Bronchial epithelial cell (primary cell): ENCODE data around the gene RADIL. TPM values are rescaled to one million over a fixed set of nuclear protein-coding genes. Genes with fewer than 3 reads are reported as not detected.

Experiments used
- DNase-seq: peaks from one replicate; pipeline ENCODE4 v3.0.0-alpha.2; 2010; ENCODE audit warnings: low read depth
- FAIRE-seq: peaks from 2 replicates; lab custom pipeline; 2011; peaks lifted over from hg19 to GRCh38; lab: Jason Lieb, UNC
- H3K27me3 ChIP-seq: 2 replicates; pipeline ENCODE4 v1.5.1; 2011; ENCODE audit warnings: low read length; ENCODE audit not compliant: control insufficient read depth, insufficient read depth
- H3K36me3 ChIP-seq: 2 replicates; pipeline ENCODE4 v1.5.1; 2011; ENCODE audit warnings: low read length; ENCODE audit not compliant: control insufficient read depth, insufficient read depth
- H3K4me3 ChIP-seq: 2 replicates; pipeline ENCODE4 v1.5.1; 2011; ENCODE audit warnings: mild to moderate bottlenecking, low read depth, low read length, control low read depth
- total RNA-seq: library from RNA; depleted of rRNA; stranded (reverse); fragments of >200 nt; gene quantifications from 2 replicates; pipeline ENCODE4 v1.2.1, GENCODE V29; 2014
- TF ChIP-seq, protein P1 (sequence below): IDR thresholded peaks from 2 replicates; pipeline ENCODE4 v1.5.1; 2011; ENCODE audit warnings: mild to moderate bottlenecking, moderate library complexity, low read length, control low read depth, inconsistent platforms; ENCODE audit not compliant: insufficient read depth, severe bottlenecking

Gene RADIL
- total RNA-seq, 1 donor from 2014 or later = under 0.01 TPM

DNA sequence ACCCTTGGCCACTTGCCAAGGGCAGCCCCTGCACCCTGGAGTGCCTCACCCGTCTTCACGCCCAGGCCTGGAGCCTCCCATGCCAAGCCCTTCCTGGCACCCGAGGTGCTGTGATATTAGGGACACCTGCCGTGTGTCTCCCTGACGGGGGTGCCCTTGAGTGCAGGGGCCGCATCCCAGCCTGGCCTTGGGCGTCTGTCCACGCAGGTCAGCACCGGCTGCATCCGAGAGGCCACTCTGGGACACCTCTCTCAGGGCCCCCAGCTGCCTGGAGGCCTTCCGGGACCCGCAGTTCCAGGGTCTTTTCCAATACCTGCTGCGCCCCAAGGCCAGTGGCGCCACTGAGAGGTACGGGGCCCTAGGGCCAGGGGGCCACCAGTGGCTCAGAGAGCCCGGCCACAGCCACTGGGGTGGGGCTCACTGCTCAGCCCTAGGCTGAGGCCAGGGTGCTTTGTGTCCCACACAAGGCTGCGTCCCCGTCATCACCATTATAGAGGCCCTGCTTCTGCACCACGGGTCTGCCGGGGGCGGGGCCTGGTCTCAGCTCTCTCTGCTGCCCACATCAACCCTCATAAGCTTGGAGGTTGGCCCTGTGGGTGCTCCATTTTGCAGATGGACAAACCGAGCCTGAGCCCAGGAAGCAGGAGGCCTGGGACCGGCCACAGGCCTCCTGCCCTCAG, 95.4 kb downstream of the RADIL start:
- FAIRE-seq (no peak), DNase-seq (no peak)
- no peak overlapping the region for H3K4me3 ChIP-seq
- TF ChIP-seq, protein P1, sequence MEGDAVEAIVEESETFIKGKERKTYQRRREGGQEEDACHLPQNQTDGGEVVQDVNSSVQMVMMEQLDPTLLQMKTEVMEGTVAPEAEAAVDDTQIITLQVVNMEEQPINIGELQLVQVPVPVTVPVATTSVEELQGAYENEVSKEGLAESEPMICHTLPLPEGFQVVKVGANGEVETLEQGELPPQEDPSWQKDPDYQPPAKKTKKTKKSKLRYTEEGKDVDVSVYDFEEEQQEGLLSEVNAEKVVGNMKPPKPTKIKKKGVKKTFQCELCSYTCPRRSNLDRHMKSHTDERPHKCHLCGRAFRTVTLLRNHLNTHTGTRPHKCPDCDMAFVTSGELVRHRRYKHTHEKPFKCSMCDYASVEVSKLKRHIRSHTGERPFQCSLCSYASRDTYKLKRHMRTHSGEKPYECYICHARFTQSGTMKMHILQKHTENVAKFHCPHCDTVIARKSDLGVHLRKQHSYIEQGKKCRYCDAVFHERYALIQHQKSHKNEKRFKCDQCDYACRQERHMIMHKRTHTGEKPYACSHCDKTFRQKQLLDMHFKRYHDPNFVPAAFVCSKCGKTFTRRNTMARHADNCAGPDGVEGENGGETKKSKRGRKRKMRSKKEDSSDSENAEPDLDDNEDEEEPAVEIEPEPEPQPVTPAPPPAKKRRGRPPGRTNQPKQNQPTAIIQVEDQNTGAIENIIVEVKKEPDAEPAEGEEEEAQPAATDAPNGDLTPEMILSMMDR = no peak
- H3K27me3 ChIP-seq = no peaks in the 10 kb centered on the region
- H3K36me3 ChIP-seq = peaks cover 31% of the 10 kb centered on the region

DNA sequence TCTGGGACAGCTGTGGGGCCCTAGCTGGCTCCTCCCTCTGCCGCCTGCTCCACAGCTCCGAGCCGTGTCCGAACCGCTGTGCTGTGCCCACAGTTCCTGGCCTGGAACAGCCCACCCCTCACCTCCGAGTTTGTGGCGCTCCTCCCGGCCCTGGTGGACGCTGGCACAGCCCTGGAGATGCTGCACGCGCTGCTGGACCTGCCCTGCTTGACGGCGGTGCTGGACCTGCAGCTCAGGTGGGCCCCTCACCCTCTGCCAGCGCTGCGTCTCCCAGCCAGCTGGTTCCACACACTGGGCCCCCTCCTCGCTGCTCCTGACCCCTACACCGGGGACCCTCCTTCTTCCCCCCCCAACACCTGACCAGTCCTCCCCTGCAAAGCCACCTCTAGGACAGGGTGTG, 96.0 kb downstream of the RADIL start:
- FAIRE-seq = no peak
- no peak for DNase-seq
- Histone ChIP-seq H3K4me3 (no peak overlapping the region), H3K27me3 (no peaks in the 10 kb centered on the region), H3K36me3 (peaks cover 33% of the 10 kb centered on the region)
- TF ChIP-seq, protein P1 = no peak

DNA sequence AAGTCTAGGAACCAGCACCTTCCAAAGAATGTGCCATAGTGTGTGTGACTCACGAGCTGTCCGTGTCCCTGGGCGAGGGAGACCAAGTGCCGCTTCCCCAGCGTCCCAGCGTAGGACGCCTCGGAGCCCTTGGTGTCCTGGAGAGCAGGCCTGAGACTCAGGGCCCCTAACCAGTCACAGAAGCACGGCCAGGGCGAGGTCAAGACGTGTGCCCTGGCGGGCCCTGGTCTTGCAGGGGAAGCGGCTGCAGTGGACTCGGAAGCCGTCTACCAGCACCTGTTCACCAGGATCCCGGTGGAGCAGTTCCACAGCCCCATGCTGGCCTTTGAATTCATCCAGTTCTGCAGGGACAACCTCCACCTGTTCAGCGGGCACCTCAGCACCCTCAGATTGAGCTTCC, 97.5 kb downstream of the RADIL start:
- DNase-seq (no peak), FAIRE-seq (no peak)
- Histone ChIP-seq H3K27me3 (no peaks in the 10 kb centered on the region), H3K36me3 (peaks cover 38% of the 10 kb centered on the region), H3K4me3 (no peak overlapping the region)
- TF ChIP-seq, protein P1 = no peak

DNA sequence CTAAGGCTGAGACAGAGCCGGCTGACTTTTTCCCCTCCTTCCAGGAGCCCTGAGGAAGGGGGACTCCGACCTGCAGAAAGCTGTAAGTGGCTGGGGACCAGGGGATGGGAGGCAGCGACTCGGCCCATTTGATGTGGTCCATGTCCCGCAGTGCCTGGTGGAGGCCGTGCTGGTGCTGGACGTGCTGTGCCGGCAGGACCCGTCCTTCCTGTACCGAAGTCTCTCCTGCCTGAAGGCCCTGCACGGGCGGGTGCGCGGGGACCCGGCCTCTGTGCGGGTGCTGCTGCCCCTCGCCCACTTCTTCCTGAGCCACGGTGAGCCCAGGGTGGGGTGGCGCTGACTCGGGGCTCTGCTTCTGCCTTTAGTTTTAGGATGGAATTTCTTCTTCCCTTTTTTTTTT, 98.1 kb downstream of the RADIL start:
- FAIRE-seq (no peak), DNase-seq (no peak)
- H3K36me3 ChIP-seq = peaks cover 40% of the 10 kb centered on the region
- H3K27me3 ChIP-seq = no peaks in the 10 kb centered on the region
- H3K4me3 ChIP-seq = no peak overlapping the region
- TF ChIP-seq, protein P1 = no peak

DNA sequence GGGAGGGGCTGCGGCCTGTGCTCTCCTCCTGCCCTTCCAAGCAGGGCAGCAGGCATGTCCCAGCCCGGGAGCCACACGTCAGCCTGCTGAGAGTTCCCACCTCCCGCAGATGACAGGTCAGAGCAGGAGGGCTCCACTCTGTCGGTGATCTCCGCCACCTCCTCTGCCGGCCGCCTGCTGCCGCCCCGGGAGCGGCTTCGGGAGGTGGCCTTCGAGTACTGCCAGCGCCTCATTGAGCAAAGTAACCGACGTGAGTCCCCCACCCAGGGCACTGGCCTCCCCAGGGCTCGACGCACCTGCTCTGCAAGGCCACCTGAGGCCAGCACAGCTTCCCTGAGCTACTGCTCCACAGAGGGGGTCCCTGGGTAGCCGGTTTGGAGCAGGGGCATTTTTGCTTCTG, 98.7 kb downstream of the RADIL start:
- no peaks in the 10 kb centered on the region for H3K27me3 ChIP-seq
- FAIRE-seq (no peak), DNase-seq (no peak)
- TF ChIP-seq, protein P1 = no peak
- H3K36me3 ChIP-seq = peaks cover 40% of the 10 kb centered on the region
- H3K4me3 ChIP-seq = no peak overlapping the region

DNA sequence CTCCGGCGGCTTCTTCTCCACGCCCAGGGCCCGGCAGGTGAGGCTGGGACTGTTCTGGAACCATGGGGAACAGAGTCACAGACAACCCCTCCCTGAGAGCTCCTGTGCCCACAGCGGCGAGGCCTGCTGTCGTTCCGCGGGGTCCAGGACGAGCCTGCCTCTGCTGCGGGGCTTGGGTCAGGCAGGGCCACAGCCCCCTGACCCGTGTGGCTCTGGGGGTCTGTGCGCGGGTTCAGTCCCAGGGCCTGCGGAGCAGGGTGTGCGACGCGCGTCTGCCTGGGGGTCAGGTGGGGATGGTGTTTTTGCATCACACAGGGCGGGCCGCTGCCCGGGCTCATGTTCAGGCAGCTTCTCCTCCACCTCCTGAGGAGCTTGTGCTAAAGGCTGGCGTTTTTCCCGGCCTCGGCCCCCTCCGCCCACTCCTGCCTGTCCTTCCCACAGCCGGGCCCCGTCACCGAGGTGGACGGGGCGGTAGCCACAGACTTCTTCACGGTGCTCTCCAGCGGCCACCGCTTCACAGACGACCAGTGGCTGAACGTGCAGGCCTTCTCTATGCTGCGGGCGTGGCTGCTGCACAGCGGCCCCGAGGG, 99.7 kb downstream of the RADIL start:
- DNase-seq (no peak), FAIRE-seq (no peak)
- Histone ChIP-seq H3K4me3 (no peak overlapping the region), H3K27me3 (no peaks in the 10 kb centered on the region), H3K36me3 (peaks cover 40% of the 10 kb centered on the region)
- TF ChIP-seq, protein P1 = no peak
